ENCODE measurements around the gene PPP4R4.
"Not testable (repeated sequence)": the region's sequence is repeated elsewhere in the genome, so short reads cannot be mapped to it uniquely, and the experiment has no call there.

PPP4R4 gene

DNA sequence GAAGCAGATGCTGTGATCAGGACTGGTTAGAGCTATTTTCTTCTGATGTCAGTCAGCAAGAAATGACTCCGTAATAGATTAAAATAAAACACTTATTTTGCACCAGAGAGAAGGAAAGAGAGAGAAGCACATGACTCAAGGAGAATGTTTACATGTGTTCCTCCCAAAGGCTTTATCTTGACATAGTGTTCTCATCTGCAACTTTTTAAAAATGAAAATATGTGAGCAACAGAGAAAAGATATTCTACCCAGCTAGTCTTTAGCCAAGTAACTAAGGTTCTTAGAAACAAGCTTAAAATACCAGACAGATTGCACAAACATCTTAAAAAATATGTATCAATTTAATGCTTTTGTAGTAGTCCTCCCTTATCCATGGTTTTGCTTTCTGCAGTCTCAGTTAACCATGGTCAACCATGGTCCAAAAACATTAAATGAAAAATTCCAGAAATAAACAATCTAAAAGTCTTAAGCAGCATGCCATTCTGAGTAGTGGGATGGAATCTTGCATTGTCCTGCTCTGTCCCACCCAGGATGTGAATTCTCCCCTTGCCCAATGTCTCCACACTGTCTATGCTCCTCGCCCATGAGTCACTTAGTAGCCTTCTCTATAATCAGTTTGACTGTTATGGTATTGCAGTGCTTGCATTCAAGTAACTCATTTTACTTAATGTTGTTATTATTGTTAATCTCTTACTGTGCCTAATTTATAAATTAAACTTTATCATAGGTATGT is 109.0 kb downstream of the PPP4R4 start:
- no peak for ATAC-seq

DNA sequence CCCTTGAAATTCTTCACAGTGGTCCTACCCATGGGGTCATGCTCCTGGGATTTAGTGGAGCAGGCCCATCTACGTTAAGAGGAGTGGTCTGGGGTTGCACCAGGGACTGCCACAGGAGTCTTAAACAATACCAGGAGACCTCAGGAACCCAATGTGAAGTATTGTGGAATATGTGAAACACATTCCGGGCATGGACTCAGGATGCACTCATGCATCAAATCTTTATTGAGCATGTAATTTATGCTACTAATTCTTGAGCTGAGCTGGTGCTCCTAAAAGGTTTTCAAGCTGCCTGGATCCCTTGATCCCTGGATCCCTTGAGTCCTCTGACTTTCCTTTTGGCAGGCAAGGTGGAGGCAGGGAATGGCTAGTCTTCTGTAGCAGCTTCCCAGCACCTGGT is 110.1 kb downstream of the PPP4R4 start:
- no peak for ATAC-seq

DNA sequence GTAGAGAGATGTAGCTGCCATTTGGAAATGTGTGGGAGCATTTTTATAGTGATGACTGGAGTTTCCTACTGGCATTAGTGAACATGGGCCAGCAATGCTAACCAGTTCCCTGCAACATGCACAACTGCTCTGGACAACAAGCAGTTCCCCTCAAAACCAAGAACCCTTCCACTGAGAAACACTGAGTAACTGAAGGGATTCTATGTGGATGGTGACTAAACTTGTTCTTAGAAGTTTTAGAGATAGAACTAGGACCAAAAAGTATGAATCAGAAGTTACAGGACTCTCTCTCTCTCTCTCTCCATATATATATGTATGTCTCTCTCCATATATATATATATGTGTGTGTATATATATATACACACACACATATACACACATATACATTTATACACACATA is 111.0 kb downstream of the PPP4R4 start:
- no peak for ATAC-seq

DNA sequence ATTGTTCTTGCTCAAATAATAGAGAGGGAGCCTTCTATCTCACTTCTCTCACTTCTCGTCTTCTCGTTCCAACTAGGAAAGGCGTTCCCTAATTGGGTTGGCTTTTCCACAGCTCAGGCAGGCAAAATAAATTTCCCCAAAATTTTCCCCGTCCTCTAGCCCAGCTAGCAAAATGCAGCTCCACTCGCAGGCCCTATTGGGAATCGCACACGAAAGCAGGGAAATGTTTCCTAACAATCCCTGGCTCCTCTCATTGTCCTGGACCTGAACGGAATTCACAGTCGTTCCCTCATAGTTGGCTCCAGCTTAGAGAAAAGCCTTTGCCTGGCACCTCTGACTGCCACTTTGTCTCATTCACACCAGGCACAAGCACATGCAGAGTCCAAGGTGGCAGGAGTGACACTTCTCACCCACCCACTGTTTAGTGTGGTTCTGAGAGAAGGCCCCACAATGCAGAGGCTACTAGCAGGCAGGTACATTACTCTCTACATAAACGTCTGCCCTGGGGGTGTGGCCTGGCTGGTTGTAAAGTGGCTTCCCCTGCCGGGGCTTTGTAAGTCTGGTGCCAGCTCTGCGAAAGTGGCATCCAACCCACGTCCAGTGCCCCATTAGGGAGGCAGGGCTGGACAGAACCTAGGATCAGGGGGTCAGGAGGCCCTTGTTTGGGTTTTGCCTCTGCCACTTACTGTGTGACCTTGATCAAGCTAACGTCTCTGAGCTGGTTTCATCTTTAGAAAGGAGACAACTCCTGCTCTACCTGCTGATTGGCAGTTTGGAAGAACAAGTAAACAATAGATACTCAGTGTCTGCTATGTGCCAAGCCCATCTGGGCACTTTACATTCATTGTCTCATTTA is 114.7 kb downstream of the PPP4R4 start:
- ATAC-seq = no peak

DNA sequence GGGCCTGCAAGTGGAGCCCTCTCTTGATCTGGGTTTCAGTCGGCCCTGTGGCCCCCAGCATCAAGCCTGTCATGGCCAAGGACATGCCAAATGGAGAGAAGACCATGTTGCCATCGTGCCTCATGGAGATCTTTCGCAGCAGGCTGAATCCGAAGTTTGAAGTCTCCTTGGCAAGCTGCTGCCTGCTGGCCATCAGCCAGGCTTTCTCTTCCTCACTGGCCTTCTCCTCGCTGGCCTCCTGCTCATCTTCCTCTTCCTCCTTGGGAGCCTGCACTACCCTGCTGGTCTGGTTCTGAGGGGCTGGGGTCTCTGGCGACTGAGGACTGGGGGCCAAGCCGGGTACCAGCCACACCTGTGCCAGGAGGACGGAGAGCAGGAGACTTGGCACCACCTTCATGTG is 116.1 kb downstream of the PPP4R4 start:
- no peak for ATAC-seq

DNA sequence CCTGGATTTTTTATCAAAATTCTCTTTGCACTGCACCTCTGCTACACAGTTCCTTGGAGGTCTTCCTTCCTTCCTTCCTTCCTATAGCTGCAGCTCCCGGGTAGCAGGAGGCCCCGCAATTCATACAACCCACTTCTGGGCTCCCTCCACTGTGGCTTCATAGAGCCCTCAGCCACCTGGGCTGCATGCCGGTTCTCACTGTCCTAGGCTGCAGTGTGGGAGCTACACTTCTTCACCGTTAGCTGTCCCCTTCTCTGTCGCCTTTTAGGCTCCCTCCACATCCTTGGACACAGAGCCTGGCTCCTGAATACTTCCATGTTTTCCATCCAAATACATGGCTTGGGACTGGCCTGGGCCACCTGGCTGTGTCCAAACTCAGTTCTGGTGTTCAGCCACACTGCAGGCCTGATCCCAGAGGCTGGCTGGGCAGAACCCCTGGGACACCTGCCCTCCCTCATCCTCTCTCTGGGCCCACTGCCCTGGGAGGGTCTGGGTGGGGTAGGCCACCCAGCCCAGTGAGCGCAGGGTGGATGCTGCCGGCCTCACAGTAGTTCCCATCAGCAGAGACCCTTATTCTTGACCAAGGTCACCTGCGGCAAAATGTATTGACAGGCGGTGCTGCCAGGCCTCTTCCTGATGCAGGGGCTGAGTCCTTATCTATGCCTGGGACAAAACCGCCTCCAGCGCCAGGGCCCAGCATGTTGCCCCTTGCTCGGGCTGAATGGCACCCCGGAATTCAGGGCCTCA is 117.2 kb downstream of the PPP4R4 start:
- no peak for ATAC-seq

DNA sequence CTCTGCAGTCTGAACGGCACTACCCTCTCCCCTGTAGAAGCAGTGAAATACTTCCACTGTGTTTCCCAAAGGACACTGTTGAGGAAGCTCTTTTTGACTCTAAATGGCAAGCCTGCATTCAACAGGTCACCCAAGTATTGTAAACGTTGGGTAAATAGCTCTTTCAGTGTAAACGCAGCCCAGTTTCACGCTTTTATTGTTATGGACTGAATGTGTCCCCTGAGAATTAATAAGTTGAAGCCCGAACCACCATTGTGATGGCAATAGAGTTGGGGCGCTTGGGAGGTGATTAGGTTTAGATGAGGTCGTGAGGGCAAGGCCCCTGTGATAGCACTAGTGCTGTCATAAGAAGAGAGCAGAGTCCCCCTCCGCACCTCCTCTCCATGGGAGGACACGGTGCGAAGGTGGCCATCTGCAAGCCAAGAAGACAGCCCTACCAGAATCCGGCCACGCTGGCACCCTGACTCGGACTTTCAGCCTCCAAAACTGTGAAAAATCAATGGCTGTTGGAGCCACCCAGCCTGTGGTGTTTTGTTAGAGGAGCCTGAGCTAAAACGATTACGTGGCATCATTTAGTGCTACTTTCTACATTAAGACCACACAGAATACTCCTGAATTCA is 117.9 kb downstream of the PPP4R4 start:
- ATAC-seq = no peak

DNA sequence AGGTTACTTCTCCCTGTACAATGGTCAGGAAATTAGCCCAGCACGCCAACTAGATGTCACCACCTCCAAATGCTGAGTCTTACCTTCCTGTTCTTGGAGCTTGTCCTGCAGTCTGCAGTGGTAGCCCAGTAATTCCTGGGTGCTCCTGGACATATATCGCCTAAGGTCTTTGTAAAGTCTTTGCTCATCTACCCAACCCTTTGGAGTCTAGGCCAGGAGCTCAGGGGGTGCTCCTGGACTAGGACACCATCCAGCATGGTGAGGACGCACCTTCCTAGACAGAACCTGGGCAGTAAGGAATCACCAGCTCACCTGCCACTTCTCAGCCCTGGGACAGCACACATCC is 118.4 kb downstream of the PPP4R4 start:
- no peak for ATAC-seq

DNA sequence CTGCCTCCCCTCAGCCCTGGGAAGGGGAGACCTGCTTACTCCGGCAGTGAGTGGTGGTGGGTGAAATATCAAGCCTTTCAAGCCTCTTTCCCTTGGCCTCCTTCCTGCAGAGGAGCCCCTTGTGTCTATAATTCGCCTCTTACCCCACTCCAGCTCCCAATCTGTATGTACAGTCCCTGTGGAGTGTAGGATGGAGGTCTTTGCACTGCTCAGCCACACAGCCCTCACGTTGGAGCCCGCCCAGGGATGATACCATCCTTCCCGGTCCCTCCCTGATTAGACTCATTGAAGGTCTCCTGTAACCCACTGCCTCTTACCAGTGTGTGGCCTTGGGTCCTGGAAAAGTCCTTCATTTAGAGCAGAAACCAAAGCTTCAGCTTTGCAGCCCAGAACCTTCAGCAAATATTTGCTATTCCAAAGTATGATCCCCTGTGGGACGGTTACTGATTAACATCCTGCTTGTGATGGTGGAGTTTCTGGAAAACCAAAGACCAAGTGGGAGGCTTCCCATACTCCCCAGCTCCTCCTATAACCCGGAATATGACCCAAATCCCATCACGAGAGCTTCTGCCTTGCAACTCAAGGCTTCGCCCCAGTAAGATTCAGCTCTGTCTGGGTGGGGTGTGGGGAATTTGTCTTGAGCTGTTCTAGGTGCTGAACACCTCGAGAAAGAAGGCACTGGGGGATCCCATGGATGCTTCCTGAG is 118.9 kb downstream of the PPP4R4 start, which contains the start of gene SERPINA10:
Gene SERPINA10, minus strand, starts transcription at position 397 of the 706 bp plus-strand sequence. CDS start 2,675 bp downstream, outside the sequence.
- no peak for ATAC-seq

DNA sequence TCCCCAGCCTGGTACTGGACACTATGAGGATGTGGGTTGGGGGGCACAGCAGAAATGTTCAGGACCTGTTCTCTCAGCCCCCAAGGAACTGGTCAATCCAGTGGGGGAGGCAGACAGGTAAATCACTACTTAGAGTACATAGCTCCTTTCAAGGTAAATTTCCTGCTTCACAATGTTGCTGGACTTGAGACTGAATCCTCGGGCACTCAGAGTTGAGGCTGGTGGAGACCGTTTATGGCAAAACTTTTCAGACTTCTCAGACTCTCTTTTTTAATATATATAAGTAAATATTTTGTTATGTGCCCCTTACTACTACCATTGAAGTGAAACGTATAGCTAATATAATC is 119.4 kb downstream of the PPP4R4 start:
- no peak for ATAC-seq

DNA sequence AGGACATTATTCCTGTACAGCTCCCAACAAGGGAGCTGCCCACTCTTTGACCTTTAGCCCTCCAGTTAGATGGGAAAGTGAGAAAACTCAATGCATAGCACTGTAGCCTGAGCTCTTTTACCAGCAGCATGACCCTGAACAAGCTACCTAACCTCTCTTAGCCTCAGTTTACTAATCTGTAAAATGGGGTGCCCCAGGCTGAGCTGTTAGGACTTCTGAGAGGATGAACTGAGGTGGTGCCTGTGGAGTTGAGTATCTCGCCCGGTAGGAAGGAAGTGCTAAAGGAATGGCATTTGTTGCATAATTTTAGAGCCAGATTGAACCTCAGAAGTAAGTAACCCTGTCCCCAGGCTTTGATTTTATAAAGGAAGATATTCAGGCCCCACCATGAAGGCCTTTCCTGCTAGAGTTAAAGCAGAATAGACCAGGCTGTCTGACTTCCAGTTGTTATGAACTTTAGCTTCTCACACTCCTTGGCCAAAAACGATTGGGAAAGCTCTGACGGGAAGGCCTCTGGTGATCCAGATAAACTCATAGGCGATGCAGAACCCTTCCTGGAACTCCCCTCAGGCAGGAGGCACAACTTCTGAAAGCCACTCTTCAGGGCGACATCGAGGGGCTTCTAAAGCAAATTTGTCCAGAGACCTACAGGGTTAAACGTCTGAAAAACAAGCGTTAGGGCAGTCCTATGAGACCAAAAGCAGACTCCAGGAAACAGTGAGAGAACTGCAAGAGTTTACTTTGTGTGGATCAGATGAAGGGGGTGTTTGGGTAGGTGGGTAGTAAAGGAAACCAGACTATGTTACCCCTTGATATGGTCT is 121.4 kb downstream of the PPP4R4 start:
- no peak for ATAC-seq

DNA sequence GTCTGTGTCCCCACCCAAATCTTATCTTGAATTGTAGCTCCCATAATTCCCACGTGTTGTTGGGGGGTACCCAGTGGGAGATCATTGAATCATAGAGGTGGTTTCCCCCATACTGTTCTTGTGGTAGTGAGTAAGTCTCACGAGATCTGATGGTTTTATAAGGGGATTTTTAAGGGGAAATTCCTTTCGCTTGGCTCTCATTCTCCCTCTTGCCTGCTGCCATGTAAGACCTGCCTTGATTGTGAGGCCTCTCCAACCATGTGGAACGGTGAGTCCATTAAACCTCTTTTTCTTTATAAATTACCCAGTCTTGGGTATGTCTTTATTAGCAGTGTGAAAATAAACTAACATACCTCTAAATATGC is 122.0 kb downstream of the PPP4R4 start:
- not testable (repeated sequence) for ATAC-seq

DNA sequence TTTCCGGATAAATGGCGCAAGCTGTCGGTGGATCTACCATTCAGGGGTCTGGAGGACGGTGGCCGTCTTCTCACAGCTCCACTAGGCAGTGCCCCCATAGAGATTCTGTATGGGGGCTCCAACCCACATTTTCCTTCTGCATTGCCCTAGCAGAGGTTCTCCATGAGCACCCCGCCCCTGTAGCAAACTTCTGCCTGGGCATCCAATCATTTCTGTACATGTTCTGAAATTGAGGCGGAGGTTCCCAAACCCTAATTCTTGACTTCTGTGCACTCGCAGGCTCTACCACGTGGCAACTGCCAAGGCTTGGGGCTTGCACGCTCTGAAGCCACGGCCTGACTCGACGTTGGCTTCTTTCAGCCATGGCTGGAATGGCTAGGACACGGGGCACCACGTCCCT is 124.0 kb downstream of the PPP4R4 start:
- ATAC-seq = no peak

DNA sequence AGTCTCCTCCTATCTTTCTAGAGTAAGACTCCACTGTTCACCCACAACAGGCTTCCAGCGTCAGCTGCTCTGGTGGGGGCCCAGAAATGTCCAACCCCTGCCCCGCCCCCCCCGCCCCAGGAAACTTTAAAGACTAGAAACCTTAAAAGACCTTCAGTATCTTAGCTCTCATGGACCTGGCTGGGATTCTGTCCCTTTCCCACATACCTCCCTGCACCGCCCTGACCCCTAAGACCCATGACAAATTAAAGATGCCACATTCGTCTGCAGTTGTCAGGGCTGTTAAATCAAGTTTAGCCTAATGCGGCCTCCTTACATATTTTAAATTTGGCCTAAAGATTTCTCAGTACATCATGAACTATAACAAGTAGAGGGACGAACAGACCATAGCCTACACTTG is 129.0 kb downstream of the PPP4R4 start:
- ATAC-seq = no peak

DNA sequence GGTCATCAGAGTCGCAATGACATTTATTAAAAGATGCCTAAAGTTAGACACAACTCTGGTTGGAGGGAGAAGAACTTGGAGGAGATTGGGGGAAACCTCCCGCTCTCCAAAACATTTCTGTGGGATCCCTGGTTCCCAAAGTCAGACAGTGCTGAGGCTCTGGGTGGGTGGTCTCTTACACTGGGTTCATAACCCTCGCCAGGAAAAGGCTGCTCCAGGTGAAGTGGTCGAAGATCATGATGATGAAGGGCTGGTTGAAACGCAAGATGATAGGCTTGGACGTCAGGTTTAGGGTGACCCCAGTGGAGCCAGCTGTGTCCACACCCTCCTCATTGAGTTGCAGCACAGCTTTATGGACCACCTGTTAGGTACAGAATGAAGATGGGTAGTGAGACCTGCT is 130.1 kb downstream of the PPP4R4 start:
- ATAC-seq = no peak

DNA sequence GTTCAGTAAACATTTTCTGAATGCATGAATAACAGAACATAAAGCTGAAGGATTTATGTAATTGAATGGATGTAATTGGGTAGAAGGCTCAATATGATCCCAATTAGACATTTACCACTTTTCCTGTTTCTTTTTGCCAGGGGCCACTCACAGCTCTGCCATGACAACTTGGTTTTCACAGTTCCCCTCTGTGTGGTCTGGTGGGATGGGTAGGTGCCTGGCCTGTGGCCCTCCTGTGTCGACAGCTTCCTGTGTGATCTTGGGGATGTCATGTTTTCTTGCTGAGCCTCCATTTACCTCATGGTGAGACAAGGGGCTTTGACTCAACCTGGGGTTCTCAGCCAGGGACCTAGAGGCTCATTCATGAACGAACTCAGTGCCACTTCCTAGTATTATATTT is 131.5 kb downstream of the PPP4R4 start:
- no peak for ATAC-seq

DNA sequence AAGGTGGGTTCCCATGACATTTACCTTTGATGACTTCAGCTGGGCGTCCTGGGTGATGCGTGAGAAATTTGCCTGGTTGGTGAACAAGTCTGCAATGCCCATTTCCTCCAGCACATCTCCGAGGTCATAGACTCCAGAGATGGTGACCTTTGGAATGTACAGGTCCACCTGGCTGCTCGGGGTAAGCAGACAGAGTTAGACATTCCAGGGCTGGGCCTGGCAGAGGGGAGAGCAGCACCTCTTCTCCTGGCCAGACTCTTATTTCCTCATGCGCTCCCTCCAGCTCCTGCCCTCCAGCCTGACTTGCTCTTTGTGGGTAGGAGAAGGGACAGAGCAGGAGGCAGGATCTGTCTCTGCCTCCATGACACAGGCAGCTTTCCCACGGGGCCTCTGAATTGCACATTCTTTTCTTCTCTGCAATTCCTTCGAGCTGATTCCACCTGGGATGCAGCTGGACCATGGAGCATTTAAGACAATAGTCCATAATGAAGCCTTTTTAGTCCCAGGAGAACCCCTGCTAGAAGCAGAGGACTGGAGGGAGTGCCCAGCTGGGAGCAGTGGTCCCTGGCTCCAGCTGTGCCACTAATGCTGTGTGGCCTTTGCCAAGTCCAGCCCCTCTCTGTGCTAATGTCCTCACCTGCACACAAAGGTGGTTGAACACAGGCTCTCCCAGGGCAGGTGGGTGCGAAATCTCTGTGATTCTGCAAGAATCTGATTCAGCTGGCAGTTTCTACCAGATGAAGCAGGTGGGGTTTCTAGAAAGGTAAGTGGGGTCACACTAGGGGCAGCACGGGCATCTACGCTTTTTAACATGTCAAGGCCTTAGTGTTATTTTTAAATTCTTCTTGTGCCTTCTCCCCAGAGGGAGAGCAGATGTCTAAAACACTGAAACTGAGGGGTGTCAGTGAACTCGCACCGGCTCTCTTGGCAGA is 132.2 kb downstream of the PPP4R4 start:
- ATAC-seq = no peak

DNA sequence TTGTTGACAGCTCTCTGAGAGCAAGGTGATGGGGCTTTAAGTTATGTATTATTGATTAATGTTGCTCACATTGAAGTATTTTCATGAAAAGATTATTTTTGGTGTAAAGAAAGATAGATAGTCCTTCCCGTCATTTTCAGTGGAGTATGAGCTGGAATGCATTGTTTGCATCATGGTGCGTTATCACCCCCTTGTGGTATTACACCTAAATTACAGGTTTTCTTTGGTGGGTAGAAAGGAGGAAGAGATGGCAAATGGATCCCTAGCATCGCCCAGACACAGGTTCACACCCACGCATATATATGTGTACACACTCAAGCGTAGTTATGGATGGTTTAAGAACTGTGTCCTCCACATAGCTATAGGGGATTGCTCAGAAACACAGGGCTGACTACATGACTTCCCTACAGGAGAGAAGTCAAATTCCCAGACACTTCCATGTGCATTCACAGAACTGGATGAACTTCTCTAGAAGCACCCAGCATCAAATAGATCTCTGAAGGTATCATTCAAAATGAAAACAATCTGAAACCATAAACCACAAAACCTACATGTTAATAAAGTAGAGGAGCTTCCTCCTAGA is 133.4 kb downstream of the PPP4R4 start:
- ATAC-seq = no peak

DNA sequence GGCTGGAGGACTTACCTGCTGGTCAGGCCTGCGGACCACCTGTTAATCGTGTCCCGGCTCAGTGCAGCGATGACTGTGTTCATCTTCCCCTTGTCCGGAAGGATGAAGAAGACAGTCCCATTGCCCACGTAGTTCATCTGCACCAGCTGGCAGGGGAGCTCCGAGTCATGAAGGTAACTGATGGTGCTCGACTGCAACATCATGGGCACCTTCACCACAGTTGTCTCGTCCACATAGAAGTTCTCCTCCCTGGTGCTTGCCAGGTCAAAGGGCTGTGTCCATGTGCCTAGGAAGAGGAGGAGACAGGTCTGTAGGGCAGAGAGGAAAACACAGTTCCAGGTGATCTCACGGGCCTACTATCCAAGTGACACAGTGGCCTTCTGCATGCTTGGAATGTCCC is 135.6 kb downstream of the PPP4R4 start:
- no peak for ATAC-seq

DNA sequence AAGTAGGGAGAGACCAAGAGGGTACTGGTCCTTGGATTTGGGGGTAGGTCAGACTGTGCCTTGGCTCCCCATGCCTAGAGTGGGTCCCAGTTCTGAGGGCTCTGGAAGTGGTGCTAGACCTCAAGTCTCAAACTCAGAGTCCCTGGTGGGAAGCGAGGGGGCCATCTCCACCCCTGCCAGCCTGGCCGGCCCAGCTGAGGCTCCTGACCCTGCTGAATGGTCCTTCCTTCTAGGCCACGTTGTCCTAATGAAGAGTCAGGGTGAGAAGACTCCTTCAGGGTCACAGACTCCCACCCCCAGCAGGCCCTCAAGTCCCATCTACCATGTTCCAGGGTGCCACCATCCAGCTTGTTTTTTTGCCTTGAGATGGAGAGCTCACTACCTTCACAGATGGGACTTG is 136.1 kb downstream of the PPP4R4 start:
- ATAC-seq = no peak

Measured in activated CD4-positive, CD25-positive, alpha-beta regulatory T cell treated with anti-CD3 and anti-CD28 coated beads, Interleukin-2, amount 50 U/mL, for 24 hours (primary cell).